Neural cell (in vitro differentiated cells): ENCODE measurements around the gene ZDHHC18. TPM values are rescaled to one million over a fixed set of nuclear protein-coding genes. Genes with fewer than 3 reads are reported as not detected.

Experiments used
- H2AFZ ChIP-seq: fragments of 200-600, 300-800 bp; sonication (generic), shearing (Covaris generic); 2 replicates; pipeline ENCODE4 v1.6.0; 2014; ENCODE audit warnings: low read depth, mild to moderate bottlenecking, antibody characterized with exemption, low read length, moderate library complexity
- H3F3A ChIP-seq: fragments of 200-600 bp; shearing (Covaris generic); 2 replicates; pipeline ENCODE4 v1.6.1; 2016; ENCODE audit warnings: mild to moderate bottlenecking, moderate library complexity, mixed read lengths, antibody characterized with exemption, low read length; ENCODE audit not compliant: insufficient read depth, poor library complexity, severe bottlenecking
- H3K27ac ChIP-seq: fragments of 200-600, 300-800 bp; sonication (generic), shearing (Covaris generic); 2 replicates; pipeline ENCODE4 v1.5.1; 2014; ENCODE audit warnings: mild to moderate bottlenecking, low read length, moderate library complexity
- H3K27me3 ChIP-seq: fragments of 300-800, 200-600 bp; sonication (generic), shearing (Covaris generic); 2 replicates; pipeline ENCODE4 v1.6.0; 2014; ENCODE audit warnings: mild to moderate bottlenecking, low read depth, low read length, moderate library complexity; ENCODE audit not compliant: insufficient read depth
- H3K36me3 ChIP-seq: fragments of 300-800, 200-600 bp; sonication (generic), shearing (Covaris generic); 2 replicates; pipeline ENCODE4 v1.5.1; 2014; ENCODE audit warnings: mild to moderate bottlenecking, antibody characterized with exemption, low read length, moderate library complexity; ENCODE audit not compliant: insufficient read depth
- H3K4me2 ChIP-seq: fragments of 300-800, 200-600 bp; sonication (generic), shearing (Covaris generic); 2 replicates; pipeline ENCODE4 v1.6.0; 2014; ENCODE audit warnings: mild to moderate bottlenecking, low read length
- H3K4me3 ChIP-seq: fragments of 300-800, 200-600 bp; sonication (generic), shearing (Covaris generic); 2 replicates; pipeline ENCODE4 v1.5.1; 2014; ENCODE audit warnings: mild to moderate bottlenecking, low read length, moderate library complexity
- H3K79me2 ChIP-seq: fragments of 200-600 bp; shearing (Covaris generic); replicated peaks from 2 replicates; pipeline ENCODE4 v1.6.0; 2014; ENCODE audit warnings: mild to moderate bottlenecking, low read length, moderate library complexity; ENCODE audit not compliant: insufficient read depth
- H3K9ac ChIP-seq: fragments of 300-800, 200-600 bp; sonication (generic), shearing (Covaris generic); 2 replicates; pipeline ENCODE4 v1.6.1; 2016; ENCODE audit warnings: mild to moderate bottlenecking, low read length, mixed read lengths
- H3K9me2 ChIP-seq: fragments of 200-600 bp; shearing (Covaris generic); 2 replicates; pipeline ENCODE4 v1.6.1; 2016; ENCODE audit warnings: mild to moderate bottlenecking, low read length, mixed read lengths; ENCODE audit not compliant: insufficient read depth
- H3K9me3 ChIP-seq: fragments of 200-600, 300-800 bp; sonication (generic), shearing (Covaris generic); 2 replicates; pipeline ENCODE4 v1.6.1; 2016; ENCODE audit warnings: mild to moderate bottlenecking, mixed run types, low read length, moderate library complexity, mixed read lengths
- H4K20me1 ChIP-seq: fragments of 200-600 bp; shearing (Covaris generic); 2 replicates; pipeline ENCODE4 v1.6.1; 2016; ENCODE audit warnings: mild to moderate bottlenecking, mixed run types; ENCODE audit not compliant: insufficient read depth
- CTCF ChIP-seq: fragments of 450-650 bp; IDR thresholded peaks from 2 replicates; pipeline ENCODE4 v1.5.1; 2014; ENCODE audit warnings: antibody characterized with exemption, mild to moderate bottlenecking, moderate library complexity; ENCODE audit not compliant: poor library complexity, severe bottlenecking
- EP300 ChIP-seq: fragments of 450-650 bp; conservative IDR thresholded peaks from 2 replicates; pipeline ENCODE4 v1.6.1; 2014; ENCODE audit warnings: antibody characterized with exemption, mild to moderate bottlenecking, moderate library complexity; ENCODE audit not compliant: poor library complexity, severe bottlenecking
- EZH2 ChIP-seq: fragments of 200-600, 300-800 bp; shearing (Covaris generic), sonication (generic); IDR thresholded peaks from 2 replicates; pipeline ENCODE4 v1.6.1; 2014; ENCODE audit warnings: antibody characterized with exemption, low read length, borderline replicate concordance, mild to moderate bottlenecking; ENCODE audit not compliant: insufficient read depth, poor library complexity, severe bottlenecking
- MXI1 ChIP-seq: fragments of 450-650 bp; conservative IDR thresholded peaks from 2 replicates; pipeline ENCODE4 v1.6.1; 2014; ENCODE audit warnings: antibody characterized with exemption, mild to moderate bottlenecking; ENCODE audit not compliant: poor library complexity, severe bottlenecking
- POLR2AphosphoS5 ChIP-seq: IDR thresholded peaks from 2 replicates; pipeline ENCODE4 v1.6.1; 2012
- RAD21 ChIP-seq: fragments of 450-650 bp; conservative IDR thresholded peaks from 2 replicates; pipeline ENCODE4 v1.6.1; 2014; ENCODE audit warnings: antibody characterized with exemption, mild to moderate bottlenecking, moderate library complexity
- SMC3 ChIP-seq: fragments of 450-650 bp; conservative IDR thresholded peaks from 2 replicates; pipeline ENCODE4 v1.6.1; 2014; ENCODE audit warnings: antibody characterized with exemption, mild to moderate bottlenecking, moderate library complexity; ENCODE audit not compliant: poor library complexity
- TAF1 ChIP-seq: IDR thresholded peaks from 2 replicates; pipeline ENCODE4 v1.6.1; 2012; ENCODE audit warnings: low read depth
- polyA plus RNA-seq: library from polyadenylated mRNA; depleted of rRNA; stranded (reverse); fragments of >200 nt; gene quantifications from 2 replicates; pipeline ENCODE4 v1.2.3, GENCODE V29; 2014
- TF ChIP-seq, protein P1 (sequence below): IDR thresholded peaks from 2 replicates; pipeline ENCODE4 v1.6.1; 2012; ENCODE audit warnings: borderline replicate concordance

Gene ZDHHC18
- polyA plus RNA-seq, 1 donor from 2014 or later, result 23.7 TPM

DNA sequence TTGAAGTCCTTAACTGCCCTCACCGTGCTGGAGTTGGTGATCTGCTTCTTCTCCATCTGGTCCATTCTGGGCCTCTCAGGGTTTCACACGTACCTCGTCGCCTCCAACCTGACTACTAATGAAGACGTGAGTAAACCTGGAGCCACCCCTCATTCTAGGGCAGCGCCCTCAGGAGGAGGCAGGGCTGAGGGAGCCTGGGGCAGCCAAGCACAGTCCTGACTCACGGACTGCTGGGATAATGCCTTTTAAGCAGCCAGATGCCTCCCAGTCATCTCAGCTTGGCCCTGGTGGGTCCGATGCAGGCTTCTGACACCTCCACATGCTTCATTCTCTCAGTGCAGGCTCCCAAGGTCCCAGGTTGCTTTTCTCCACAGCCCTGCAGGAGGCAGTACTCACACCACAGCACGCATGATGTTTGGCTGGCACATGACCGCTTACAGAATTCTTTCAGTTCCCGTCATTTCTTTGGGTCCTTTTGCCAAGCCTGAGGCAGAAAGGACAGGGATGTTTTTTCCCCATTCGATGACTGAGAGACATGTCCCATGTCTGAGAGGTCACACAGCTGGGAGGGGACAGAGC lies 24.7 kb downstream of the ZDHHC18 start:
- no peaks in the 10 kb centered on the region for H3K9me3 ChIP-seq
- H3K4me2 ChIP-seq, result no peak overlapping the region
- H2AFZ ChIP-seq, result no peak overlapping the region
- no peaks in the 10 kb centered on the region for H4K20me1 ChIP-seq
- no peaks in the 10 kb centered on the region for H3K79me2 ChIP-seq
- H3K27me3 ChIP-seq, result no peaks in the 10 kb centered on the region
- no peak overlapping the region for H3K4me3 ChIP-seq
- no peak for TF ChIP-seq MXI1
- TF ChIP-seq EZH2, result no peak
- no peak for TF ChIP-seq SMC3
- no peak for TF ChIP-seq TAF1
- TF ChIP-seq RAD21, result no peak
- TF ChIP-seq EP300, result no peak
- no peak for TF ChIP-seq POLR2AphosphoS5
- TF ChIP-seq, protein P1, sequence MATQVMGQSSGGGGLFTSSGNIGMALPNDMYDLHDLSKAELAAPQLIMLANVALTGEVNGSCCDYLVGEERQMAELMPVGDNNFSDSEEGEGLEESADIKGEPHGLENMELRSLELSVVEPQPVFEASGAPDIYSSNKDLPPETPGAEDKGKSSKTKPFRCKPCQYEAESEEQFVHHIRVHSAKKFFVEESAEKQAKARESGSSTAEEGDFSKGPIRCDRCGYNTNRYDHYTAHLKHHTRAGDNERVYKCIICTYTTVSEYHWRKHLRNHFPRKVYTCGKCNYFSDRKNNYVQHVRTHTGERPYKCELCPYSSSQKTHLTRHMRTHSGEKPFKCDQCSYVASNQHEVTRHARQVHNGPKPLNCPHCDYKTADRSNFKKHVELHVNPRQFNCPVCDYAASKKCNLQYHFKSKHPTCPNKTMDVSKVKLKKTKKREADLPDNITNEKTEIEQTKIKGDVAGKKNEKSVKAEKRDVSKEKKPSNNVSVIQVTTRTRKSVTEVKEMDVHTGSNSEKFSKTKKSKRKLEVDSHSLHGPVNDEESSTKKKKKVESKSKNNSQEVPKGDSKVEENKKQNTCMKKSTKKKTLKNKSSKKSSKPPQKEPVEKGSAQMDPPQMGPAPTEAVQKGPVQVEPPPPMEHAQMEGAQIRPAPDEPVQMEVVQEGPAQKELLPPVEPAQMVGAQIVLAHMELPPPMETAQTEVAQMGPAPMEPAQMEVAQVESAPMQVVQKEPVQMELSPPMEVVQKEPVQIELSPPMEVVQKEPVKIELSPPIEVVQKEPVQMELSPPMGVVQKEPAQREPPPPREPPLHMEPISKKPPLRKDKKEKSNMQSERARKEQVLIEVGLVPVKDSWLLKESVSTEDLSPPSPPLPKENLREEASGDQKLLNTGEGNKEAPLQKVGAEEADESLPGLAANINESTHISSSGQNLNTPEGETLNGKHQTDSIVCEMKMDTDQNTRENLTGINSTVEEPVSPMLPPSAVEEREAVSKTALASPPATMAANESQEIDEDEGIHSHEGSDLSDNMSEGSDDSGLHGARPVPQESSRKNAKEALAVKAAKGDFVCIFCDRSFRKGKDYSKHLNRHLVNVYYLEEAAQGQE, result no peak
- no peak for TF ChIP-seq CTCF
- H3K9me2 ChIP-seq, result no peaks in the 10 kb centered on the region
- no peaks in the 10 kb centered on the region for H3F3A ChIP-seq
- no peaks in the 10 kb centered on the region for H3K36me3 ChIP-seq
- no peak overlapping the region for H3K27ac ChIP-seq
- H3K9ac ChIP-seq, result no peak overlapping the region

- Histone ChIP-seq H3F3A (no peaks in the 10 kb centered on the region), H3K9me3 (no peaks in the 10 kb centered on the region), H3K4me2 (no peak overlapping the region), H3K4me3 (no peak overlapping the region), H3K9me2 (no peaks in the 10 kb centered on the region), H3K27me3 (no peaks in the 10 kb centered on the region), H3K36me3 (no peaks in the 10 kb centered on the region), H3K9ac (no peak overlapping the region), H3K27ac (no peak overlapping the region), H3K79me2 (no peaks in the 10 kb centered on the region), H2AFZ (no peak overlapping the region), H4K20me1 (no peaks in the 10 kb centered on the region)
- TF ChIP-seq EZH2 (no peak), EP300 (no peak), POLR2AphosphoS5 (no peak), CTCF (no peak), SMC3 (no peak), TAF1 (no peak), MXI1 (no peak), RAD21 (no peak)
- TF ChIP-seq, protein P1, result no peak
These were observed 26.2 kb downstream of the ZDHHC18 start for GRCh38 chr1:26852701-26853100.
